IPS-18a (cell line): Measurements from ENCODE around the gene CALY.

Experiments used
- H3K27ac ChIP-seq: one replicate; pipeline ENCODE4 v1.5.1; 2013; ENCODE audit warnings: low read length
- H3K27me3 ChIP-seq: one replicate; pipeline ENCODE4 v1.6.1; 2013; ENCODE audit warnings: mild to moderate bottlenecking, low read length; ENCODE audit not compliant: control insufficient read depth, insufficient read depth
- H3K36me3 ChIP-seq: one replicate; pipeline ENCODE4 v1.6.1; 2013; ENCODE audit warnings: low read depth, low read length; ENCODE audit not compliant: control insufficient read depth
- H3K4me1 ChIP-seq: one replicate; pipeline ENCODE4 v1.6.1; 2013; ENCODE audit warnings: low read depth, low read length; ENCODE audit not compliant: control insufficient read depth
- H3K4me3 ChIP-seq: one replicate; pipeline ENCODE4 v1.5.1; 2013; ENCODE audit warnings: low read length
- H3K9ac ChIP-seq: one replicate; pipeline ENCODE4 v1.6.1; 2013; ENCODE audit warnings: mild to moderate bottlenecking, low read length, moderate library complexity
- H3K9me3 ChIP-seq: one replicate; pipeline ENCODE4 v1.6.1; 2013; ENCODE audit warnings: low read depth, low read length; ENCODE audit not compliant: control insufficient read depth

CALY gene

GRCh38 chr10:133286366-133286765, 50.3 kb downstream of the CALY start:
- no peak overlapping the region for H3K27ac ChIP-seq
- H3K27me3 ChIP-seq: no peaks in the 10 kb centered on the region
- no peak overlapping the region for H3K4me3 ChIP-seq
- peaks cover 57% of the 10 kb centered on the region for H3K36me3 ChIP-seq
- no peaks in the 10 kb centered on the region for H3K4me1 ChIP-seq
- H3K9ac ChIP-seq: no peak overlapping the region
- H3K9me3 ChIP-seq: no peaks in the 10 kb centered on the region

- Histone ChIP-seq H3K36me3 (peaks cover 54% of the 10 kb centered on the region), H3K27me3 (no peaks in the 10 kb centered on the region), H3K9ac (no peak overlapping the region)
Observed at GRCh38 chr10:133285217-133285616, 51.5 kb downstream of the CALY start.

DNA sequence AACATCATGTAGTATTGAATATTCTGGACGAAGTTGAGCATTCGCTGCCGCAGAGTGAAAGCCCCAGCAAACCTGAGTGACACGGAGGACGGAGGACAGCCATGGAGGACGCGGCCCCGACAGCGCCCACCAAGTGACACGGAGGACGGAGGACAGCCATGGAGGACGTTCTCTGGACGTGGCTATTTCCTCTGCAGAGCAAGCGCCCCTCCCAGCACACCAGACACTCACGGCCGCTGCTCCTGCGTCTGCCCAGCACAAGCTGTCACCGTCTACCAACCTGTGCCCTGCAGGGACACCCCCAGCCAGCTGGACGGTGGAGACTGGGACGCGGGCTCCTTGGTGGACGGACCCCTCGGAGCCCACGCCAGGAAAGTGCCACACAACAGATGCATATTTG, 52.8 kb downstream of the CALY start:
- H3K27me3 ChIP-seq: no peaks in the 10 kb centered on the region
- no peaks in the 10 kb centered on the region for H3K4me1 ChIP-seq
- no peaks in the 10 kb centered on the region for H3K9me3 ChIP-seq
- no peak overlapping the region for H3K4me3 ChIP-seq
- no peak overlapping the region for H3K9ac ChIP-seq
- peaks cover 49% of the 10 kb centered on the region for H3K36me3 ChIP-seq
- no peak overlapping the region for H3K27ac ChIP-seq

More at GRCh38 chr10:133285217-133285616, 51.5 kb downstream of the CALY start:
- H3K9me3 ChIP-seq: no peaks in the 10 kb centered on the region
- no peak overlapping the region for H3K27ac ChIP-seq
- H3K4me3 ChIP-seq: no peak overlapping the region
- no peaks in the 10 kb centered on the region for H3K4me1 ChIP-seq

- Histone ChIP-seq H3K4me3 (no peak overlapping the region), H3K4me1 (no peaks in the 10 kb centered on the region), H3K27me3 (no peaks in the 10 kb centered on the region), H3K27ac (no peak overlapping the region), H3K9me3 (no peaks in the 10 kb centered on the region), H3K9ac (no peak overlapping the region), H3K36me3 (peaks cover 45% of the 10 kb centered on the region)
Observed at GRCh38 chr10:133282846-133283390, 53.8 kb downstream of the CALY start.

- Histone ChIP-seq H3K4me1 (no peaks in the 10 kb centered on the region), H3K9me3 (no peaks in the 10 kb centered on the region), H3K9ac (no peak overlapping the region), H3K27me3 (no peaks in the 10 kb centered on the region), H3K4me3 (no peak overlapping the region), H3K27ac (no peak overlapping the region), H3K36me3 (peaks cover 42% of the 10 kb centered on the region)
Observed at GRCh38 chr10:133281628-133282372, 54.9 kb downstream of the CALY start.

- no peak overlapping the region for H3K9ac ChIP-seq
- H3K27me3 ChIP-seq: peaks cover 5% of the 10 kb centered on the region
- H3K36me3 ChIP-seq: peaks cover 37% of the 10 kb centered on the region
- H3K4me3 ChIP-seq: no peak overlapping the region
- no peaks in the 10 kb centered on the region for H3K9me3 ChIP-seq
- no peaks in the 10 kb centered on the region for H3K4me1 ChIP-seq
- H3K27ac ChIP-seq: no peak overlapping the region
Observed at GRCh38 chr10:133281084-133281483, 55.6 kb downstream of the CALY start.

GRCh38 chr10:133280391-133281059, 56.2 kb downstream of the CALY start:
- H3K9me3 ChIP-seq: no peaks in the 10 kb centered on the region
- peaks cover 10% of the 10 kb centered on the region for H3K27me3 ChIP-seq
- peaks cover 34% of the 10 kb centered on the region for H3K36me3 ChIP-seq
- no peak overlapping the region for H3K9ac ChIP-seq
- no peak overlapping the region for H3K27ac ChIP-seq
- no peaks in the 10 kb centered on the region for H3K4me1 ChIP-seq
- no peak overlapping the region for H3K4me3 ChIP-seq

GRCh38 chr10:133279326-133280226, 57.1 kb downstream of the CALY start:
- Histone ChIP-seq H3K9ac (no peak overlapping the region), H3K36me3 (peaks cover 25% of the 10 kb centered on the region), H3K9me3 (no peaks in the 10 kb centered on the region), H3K4me3 (no peak overlapping the region), H3K27ac (no peak overlapping the region), H3K4me1 (no peaks in the 10 kb centered on the region), H3K27me3 (peaks cover 14% of the 10 kb centered on the region)

- peaks cover 23% of the 10 kb centered on the region for H3K36me3 ChIP-seq
- H3K4me1 ChIP-seq: no peaks in the 10 kb centered on the region
- no peak overlapping the region for H3K4me3 ChIP-seq
- H3K27ac ChIP-seq: no peak overlapping the region
- no peak overlapping the region for H3K9ac ChIP-seq
- no peaks in the 10 kb centered on the region for H3K9me3 ChIP-seq
- peaks cover 14% of the 10 kb centered on the region for H3K27me3 ChIP-seq
Observed at GRCh38 chr10:133278577-133279265, 58.0 kb downstream of the CALY start.

- peaks cover 21% of the 10 kb centered on the region for H3K36me3 ChIP-seq
- no peaks in the 10 kb centered on the region for H3K4me1 ChIP-seq
- no peak overlapping the region for H3K27ac ChIP-seq
- peaks cover 14% of the 10 kb centered on the region for H3K27me3 ChIP-seq
- no peak overlapping the region for H3K9ac ChIP-seq
- no peaks in the 10 kb centered on the region for H3K9me3 ChIP-seq
- no peak overlapping the region for H3K4me3 ChIP-seq
Observed at GRCh38 chr10:133277993-133278576, 58.6 kb downstream of the CALY start.
